Stimulated activated CD8-positive, alpha-beta memory T cell treated with anti-CD3 and anti-CD28 coated beads, Interleukin-12 subunit alpha, Interleukin-12 subunit beta, amount 100 ng/mL, for 1 hour (primary cell): ENCODE measurements around the gene LCNL1.
"Not testable (repeated sequence)": the region's sequence is repeated elsewhere in the genome, so short reads cannot be mapped to it uniquely, and the experiment has no call there.

Source experiments
- DNase-seq: peaks from one replicate; pipeline ENCODE4 v3.0.0-alpha.2; 2020; ENCODE audit warnings: low read depth

The LCNL1 gene

GRCh38 chr9:137026384-137026783 lies 43.6 kb downstream of the LCNL1 start:
- DNase-seq, result no peak

- DNase-seq, result no peak
Measured at GRCh38 chr9:137026828-137027227, 44.0 kb downstream of the LCNL1 start.

- DNase-seq, result no peak
Measured at GRCh38 chr9:137027369-137028262, 44.8 kb downstream of the LCNL1 start, which contains the start of gene ABCA2. TSS of gene ABCA2 (minus strand) at chr9:137028237. CDS start at chr9:137028140, 97 bp downstream.

GRCh38 chr9:137028263-137029057 lies 45.7 kb downstream of the LCNL1 start:
- DNase-seq, result peak; percentile 43

DNA sequence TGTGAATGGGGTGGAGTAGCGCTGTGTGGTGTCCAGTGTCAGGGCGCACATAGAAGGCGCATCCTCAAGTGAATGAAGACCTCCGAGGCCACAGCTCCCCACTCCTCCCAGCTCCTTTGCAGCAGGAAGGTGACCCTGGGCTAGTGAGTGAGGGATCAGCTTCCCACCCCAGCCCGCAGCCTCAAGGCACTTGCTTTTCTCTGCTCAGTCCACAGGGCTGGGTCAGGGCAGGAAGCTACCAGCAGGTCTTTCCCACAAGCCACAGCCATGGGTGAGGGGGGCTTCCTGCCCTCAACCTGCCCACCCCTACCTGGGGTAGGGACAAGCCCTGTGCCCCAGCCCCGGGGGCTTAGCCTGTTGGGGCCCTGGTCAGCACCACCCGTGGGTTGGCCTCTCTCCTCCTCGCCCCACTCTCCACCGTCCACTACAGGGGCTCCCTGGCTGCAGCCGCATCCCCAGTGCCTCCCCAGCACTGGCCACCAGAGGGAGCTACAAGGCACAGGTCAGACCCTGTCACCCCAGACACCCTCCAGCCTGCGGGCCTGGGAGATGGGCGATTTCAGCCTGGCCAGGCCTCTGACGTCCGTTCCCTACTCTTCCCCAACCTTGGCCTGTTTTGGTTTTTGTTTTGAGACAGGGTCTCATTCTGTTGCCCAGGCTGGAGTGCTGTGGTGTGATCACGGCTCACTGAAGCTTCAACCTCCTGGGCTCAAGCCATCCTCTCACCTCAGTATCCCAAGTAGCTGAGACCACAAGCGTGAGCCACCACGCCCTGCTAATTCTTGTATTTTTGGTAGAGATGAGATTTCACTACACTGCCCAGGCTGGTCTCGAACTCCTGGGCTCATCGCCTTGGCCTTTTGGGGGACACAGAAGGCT lies 46.5 kb downstream of the LCNL1 start:
- peak; percentile 50 for DNase-seq

GRCh38 chr9:137030006-137030405 lies 47.2 kb downstream of the LCNL1 start:
- no peak for DNase-seq

DNA sequence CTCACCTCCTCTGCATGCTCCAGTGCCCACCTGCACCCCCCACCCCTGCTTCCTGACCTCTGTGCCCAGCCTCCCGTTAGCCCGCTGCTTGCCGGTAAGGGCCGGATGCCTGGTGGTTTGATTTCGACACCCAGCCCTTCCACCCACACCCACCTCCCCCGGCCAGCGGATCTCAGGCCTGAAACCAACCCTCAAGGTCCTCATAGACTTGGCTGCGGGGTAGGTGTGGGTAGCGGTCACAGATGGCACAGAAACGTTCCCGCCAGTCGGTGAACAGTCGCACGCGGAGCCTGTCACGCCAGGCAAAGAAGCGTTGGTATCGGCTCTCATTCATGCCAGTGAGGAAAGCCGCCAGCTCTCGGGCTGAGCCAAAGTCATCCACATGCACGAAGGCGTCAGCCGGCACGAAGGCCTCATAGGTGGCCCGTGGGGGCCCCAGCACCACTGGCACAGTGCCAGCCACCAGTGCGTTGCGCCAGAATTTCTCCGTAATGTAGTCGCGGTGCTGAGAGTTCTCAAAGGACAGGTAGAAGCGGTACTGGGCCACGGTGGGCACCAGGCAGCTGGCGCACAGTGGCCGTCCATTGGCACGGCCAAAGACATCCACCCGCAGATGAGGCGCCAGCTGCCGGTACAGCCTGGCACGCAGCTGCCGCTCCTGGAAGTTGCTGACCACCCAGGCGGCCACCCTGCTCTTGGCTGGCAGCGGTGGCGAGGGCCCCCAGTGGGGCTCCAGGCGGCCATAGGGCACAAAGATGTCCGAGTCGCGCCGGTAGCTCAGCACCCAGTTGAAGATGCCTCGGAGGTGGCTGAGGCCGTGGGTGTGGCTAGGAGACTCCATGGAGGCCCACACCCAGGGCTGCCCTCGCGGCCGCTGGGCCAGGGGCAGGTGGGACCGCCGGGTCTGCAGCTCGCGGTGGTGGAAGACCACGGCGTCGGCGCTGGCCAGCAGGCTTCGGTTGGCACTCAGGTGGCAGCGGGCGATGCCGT lies 48.0 kb downstream of the LCNL1 start:
- no peak for DNase-seq

- DNase-seq, result no peak
Measured at GRCh38 chr9:137031904-137032640, 49.3 kb downstream of the LCNL1 start, which contains the start of gene FUT7. TSS of gene FUT7 (minus strand) at chr9:137032088. CDS start at chr9:137031991, 97 bp downstream.

- DNase-seq, result no peak
Measured at GRCh38 chr9:137032858-137033257, 50.1 kb downstream of the LCNL1 start.

DNA sequence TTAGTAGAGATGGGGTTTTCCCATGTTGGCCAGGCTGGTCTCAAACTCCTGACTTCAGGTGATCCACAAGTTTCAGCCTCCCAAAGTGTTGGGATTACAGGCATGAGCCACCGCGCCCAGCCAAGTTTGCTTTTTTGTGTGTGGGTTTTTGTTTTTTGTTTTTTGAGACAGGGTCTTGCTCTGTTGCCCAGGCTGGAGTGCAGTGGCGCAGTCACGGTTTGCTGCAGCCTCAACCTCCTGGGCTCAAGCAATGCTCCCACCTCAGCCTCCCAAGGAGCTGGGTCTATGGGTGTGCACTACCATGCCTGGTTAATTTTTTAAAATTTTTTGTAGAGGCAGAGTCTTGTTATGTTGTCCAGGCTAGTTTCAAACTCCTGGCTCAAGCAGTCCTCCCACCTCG lies 50.7 kb downstream of the LCNL1 start:
- not testable (repeated sequence) for DNase-seq

- no peak for DNase-seq
Measured at GRCh38 chr9:137034039-137034708, 51.4 kb downstream of the LCNL1 start.

DNA sequence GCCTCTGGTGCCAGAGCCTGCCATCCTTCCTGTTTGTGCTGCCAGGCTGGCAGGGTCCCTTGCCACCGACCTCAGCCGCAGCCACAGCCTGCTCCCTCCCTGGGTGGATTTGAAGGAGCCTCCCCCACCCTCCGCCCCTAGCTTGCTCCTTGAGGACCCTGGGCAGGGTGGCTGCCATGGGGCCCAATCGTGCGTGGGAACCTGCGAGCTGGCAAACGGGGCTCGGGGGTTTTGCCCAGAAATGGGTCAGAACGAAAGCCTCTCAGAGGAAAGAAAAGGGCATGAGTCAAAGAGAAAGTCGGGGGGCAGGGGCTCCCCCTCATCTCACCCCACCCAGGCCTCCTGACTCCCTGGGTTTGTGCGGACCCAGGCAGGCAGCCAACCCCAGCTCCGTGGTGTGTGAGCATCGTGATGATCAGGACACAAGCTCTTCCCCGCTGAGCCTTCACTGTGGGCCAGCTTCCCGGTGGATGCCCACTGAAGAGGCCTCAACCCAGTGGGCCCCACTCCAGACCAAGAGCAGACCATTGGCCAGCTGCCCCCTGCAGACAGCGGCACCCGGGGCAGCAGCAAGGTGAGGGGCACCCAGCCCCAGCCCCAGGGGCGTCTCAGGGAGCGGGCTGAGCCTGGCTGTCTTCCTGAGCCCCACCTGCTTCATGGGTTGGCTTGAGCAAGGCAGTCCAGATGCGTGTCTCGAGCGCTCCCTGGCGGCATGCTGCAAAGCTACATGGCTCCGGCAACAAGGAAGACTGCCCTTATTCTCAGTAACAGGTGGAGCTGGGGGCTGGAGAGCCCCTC lies 52.1 kb downstream of the LCNL1 start:
- DNase-seq, result peak; percentile 77
